Measurements from ENCODE around the gene SLC1A7. TPM values are rescaled to one million over a fixed set of nuclear protein-coding genes. Genes with fewer than 3 reads are reported as not detected.

SLC1A7 gene
- total and polyA plus RNA-seq, 2 of the 13 experiments (the other 11 are each of a cell fraction or from before 2014, with no cell fraction given), result 0.04 to 2.0 TPM

GRCh38 chr1:53121319-53122172, 20.9 kb downstream of the SLC1A7 start:
- intact Hi-C loops (cut with micrococcal nuclease; ENCODE audit: unreplicated experiment), result loop anchor here (5.0 kb wide), 2 partner anchors 34 to 61 kb away; no protein-coding TSS in a partner anchor
- in situ Hi-C loops (cut with HindIII; ENCODE audit: extremely low pct_ligation_motif_present, low pct_unique_long_range_greater_than_20kb), result no loop called here
- FAIRE-seq (peak; percentile 74), ATAC-seq (peak; percentile 83), DNase-seq (ENCODE audit: low spot score) (peak; percentile 83)
- Histone ChIP-seq H3K9ac (ENCODE audit: insufficient read depth, low read depth, low read length) (peak overlapping the region; percentile 56), H2AFZ (ENCODE audit: low read length) (no peak overlapping the region), H3K4me3 (replicated peaks in 1 of 3; ENCODE audit: insufficient read depth in 1 of 3, low read depth in 2 of 3, low read length in 3 of 3) (peak overlapping the region in 1 of 3 experiments; percentile 58; a peak in 2 of 6 replicates), H4K20me1 (ENCODE audit: insufficient read depth, low read length) (no peaks in the 10 kb centered on the region), H3K27ac (ENCODE audit: extremely low read length, insufficient read depth, low read length) (peak overlapping the region; percentile 55), H3K27me3 (ENCODE audit: control insufficient read depth in 1 of 2, insufficient read depth in 2 of 2, low read length in 2 of 2) (peaks cover 2 to 17% of the 10 kb centered on the region in 2 experiments; a peak in 4 of 5 replicates), H3K79me2 (ENCODE audit: insufficient read depth, low read length) (no peaks in the 10 kb centered on the region), H3K36me3 (replicated peaks in 1 of 2; ENCODE audit: control insufficient read depth in 1 of 2, insufficient read depth in 2 of 2, low read length in 2 of 2) (no peaks in the 10 kb centered on the region), H3K4me1 (ENCODE audit: insufficient read depth, low read length) (peaks cover 84% of the 10 kb centered on the region), H3K4me2 (ENCODE audit: low read depth, low read length) (peak overlapping the region; percentile 62), H3K9me3 (ENCODE audit: low read length) (no peaks in the 10 kb centered on the region)
- BruUV-seq (replicated peaks), result no TSS peak
- ChIA-PET CTCF (ENCODE audit: low intra/inter-chr PET ratio, low total read pairs) (no interaction called here), POLR2A (interaction anchor here (0.8 to 3.2 kb wide), 17 partner anchors 9 to 418 kb away, joined by 3 to 30 read pairs (median 6); no protein-coding TSS in a partner anchor)
- 10% methylated on average over 11 of the region's 18 CpGs for WGBS (ENCODE audit: low lambda C conversion rate)
- TF ChIP-seq ZFY (CRISPR knock-in tag; IDR thresholded peaks at IDR 0.05) (no peak), ZNF674 (CRISPR knock-in tag; IDR thresholded peaks at IDR 0.05; ENCODE audit: low read depth) (0 out of 2 replicates have a peak, but pooled peaks have one; percentile 61), KDM3A (CRISPR knock-in tag; IDR thresholded peaks at IDR 0.05; ENCODE audit: low read depth) (no peak), NRL (CRISPR knock-in tag; IDR thresholded peaks at IDR 0.05; ENCODE audit: borderline replicate concordance) (no peak), NFKBIZ (CRISPR knock-in tag; IDR thresholded peaks at IDR 0.05) (peak; percentile 64; the same call in 1 of the 2 replicates), TRIM22 (IDR thresholded peaks at IDR 0.05) (no peak), CSRNP1 (CRISPR knock-in tag; IDR thresholded peaks at IDR 0.05) (peak; percentile 40; the same call in 1 of the 2 replicates), NCOA1 (CRISPR knock-in tag; IDR thresholded peaks at IDR 0.05) (no peak), DPF2 (CRISPR knock-in tag; IDR thresholded peaks at IDR 0.05; ENCODE audit: borderline replicate concordance, low read depth) (0 out of 2 replicates have a peak, but pooled peaks have one; percentile 57), ZNF746 (CRISPR knock-in tag; IDR thresholded peaks at IDR 0.05) (peak; percentile 83; the same call in 1 of the 2 replicates), MLXIP (CRISPR knock-in tag; IDR thresholded peaks at IDR 0.05; ENCODE audit: borderline replicate concordance) (no peak), ZBTB34 (CRISPR knock-in tag; IDR thresholded peaks at IDR 0.05) (peak; percentile 68), ISL2 (CRISPR knock-in tag; IDR thresholded peaks at IDR 0.05) (peak; percentile 65; the same call in 1 of the 2 replicates), RAD21 (CRISPR knock-in tag; IDR thresholded peaks at IDR 0.05) (peak; percentile 32), ZBTB38 (CRISPR knock-in tag; IDR thresholded peaks at IDR 0.05) (peak; percentile 59; the same call in 1 of the 2 replicates), PAX8 (CRISPR knock-in tag; IDR thresholded peaks at IDR 0.05; ENCODE audit: borderline replicate concordance) (0 out of 2 replicates have a peak, but pooled peaks have one; percentile 46)

Measured in HepG2 (cell line).